Nephron progenitor cell (in vitro differentiated cells): Measurements from ENCODE around the gene IQUB.
"Not testable (repeated sequence)": the region's sequence is repeated elsewhere in the genome, so short reads cannot be mapped to it uniquely, and the experiment has no call there.

ENCODE experiments used
- DNase-seq: peaks from one replicate; pipeline ENCODE4 v3.0.0; 2021
- H3K27ac Mint-ChIP-seq: 2 replicates; pipeline ENCODE4 v1.8.0; 2021; ENCODE audit warnings: mild to moderate bottlenecking, moderate library complexity, mixed read lengths
- H3K27me3 Mint-ChIP-seq: 2 replicates; pipeline ENCODE4 v1.8.0; 2021; ENCODE audit warnings: mild to moderate bottlenecking, low read depth, mixed read lengths; ENCODE audit not compliant: poor library complexity
- H3K36me3 Mint-ChIP-seq: 2 replicates; pipeline ENCODE4 v1.8.0; 2021; ENCODE audit warnings: low read depth, mixed read lengths
- H3K4me1 Mint-ChIP-seq: 2 replicates; pipeline ENCODE4 v1.8.0; 2021; ENCODE audit warnings: mixed read lengths
- H3K4me3 Mint-ChIP-seq: 2 replicates; pipeline ENCODE4 v1.8.0; 2021; ENCODE audit warnings: mild to moderate bottlenecking, moderate library complexity, mixed read lengths
- H3K9me3 Mint-ChIP-seq: 2 replicates; pipeline ENCODE4 v1.8.0; 2021; ENCODE audit warnings: mild to moderate bottlenecking, moderate library complexity, mixed read lengths
- CTCF ChIP-seq: fragments of 200-600 bp; sonication (generic); IDR thresholded peaks from 2 replicates; pipeline ENCODE4 v1.5.0; 2021; ENCODE audit warnings: antibody characterized with exemption

The IQUB gene

DNA sequence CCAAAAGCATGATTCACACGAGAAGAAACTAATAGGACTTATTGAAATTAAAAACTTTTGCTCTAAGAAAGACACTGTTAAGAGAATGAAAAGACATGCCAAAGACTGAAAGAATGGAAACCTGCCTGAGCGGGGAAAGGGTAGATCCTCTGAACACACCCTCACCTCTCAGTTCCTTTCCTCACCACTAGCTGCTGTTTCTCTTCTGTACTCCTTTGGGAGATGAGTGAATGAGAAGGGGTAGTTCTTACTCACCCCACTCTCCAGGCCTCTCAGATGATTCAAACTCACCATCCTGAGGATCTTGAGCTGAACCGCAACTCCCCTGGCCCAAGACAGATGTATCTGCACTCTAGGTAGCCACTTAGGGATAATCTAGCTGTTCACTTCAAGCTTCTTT lies 41.9 kb downstream of the IQUB start:
- no peak for DNase-seq
- Mint-ChIP-seq H3K27me3 (no peaks in the 10 kb centered on the region), H3K4me1 (no peaks in the 10 kb centered on the region), H3K36me3 (no peaks in the 10 kb centered on the region), H3K27ac (no peak overlapping the region), H3K9me3 (no peaks in the 10 kb centered on the region), H3K4me3 (no peak overlapping the region)
- TF ChIP-seq CTCF = no peak

GRCh38 chr7:123485721-123486120 lies 48.7 kb downstream of the IQUB start:
- Mint-ChIP-seq H3K36me3 (no peaks in the 10 kb centered on the region), H3K4me3 (no peak overlapping the region), H3K27ac (no peak overlapping the region), H3K9me3 (no peaks in the 10 kb centered on the region), H3K4me1 (no peaks in the 10 kb centered on the region), H3K27me3 (peaks cover 3% of the 10 kb centered on the region)
- no peak for DNase-seq
- no peak for TF ChIP-seq CTCF

DNA sequence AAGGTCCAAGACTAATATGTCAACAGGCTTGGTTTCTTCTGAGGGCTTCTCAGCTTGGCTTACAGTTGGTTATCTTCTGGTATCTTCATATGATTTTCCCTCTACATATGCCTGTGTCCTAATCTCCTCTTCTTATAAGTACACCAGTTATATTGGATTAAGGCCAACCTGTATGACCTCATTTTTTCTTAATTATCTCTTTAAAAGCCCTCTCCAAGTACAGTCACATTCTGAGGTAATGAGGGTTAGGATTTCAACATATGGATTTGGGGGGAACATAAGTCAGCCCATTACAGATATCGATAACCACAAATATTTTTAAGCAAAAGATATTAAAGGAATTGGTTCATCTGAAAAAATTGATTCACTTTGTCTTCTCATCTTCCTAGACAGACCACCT lies 49.2 kb downstream of the IQUB start:
- H3K27ac Mint-ChIP-seq = no peak overlapping the region
- H3K4me3 Mint-ChIP-seq = no peak overlapping the region
- H3K27me3 Mint-ChIP-seq = peaks cover 3% of the 10 kb centered on the region
- no peaks in the 10 kb centered on the region for H3K9me3 Mint-ChIP-seq
- DNase-seq = no peak
- no peak for TF ChIP-seq CTCF
- H3K36me3 Mint-ChIP-seq = no peaks in the 10 kb centered on the region
- no peaks in the 10 kb centered on the region for H3K4me1 Mint-ChIP-seq

GRCh38 chr7:123484199-123484598 lies 50.2 kb downstream of the IQUB start:
- no peaks in the 10 kb centered on the region for H3K36me3 Mint-ChIP-seq
- no peak for TF ChIP-seq CTCF
- no peaks in the 10 kb centered on the region for H3K4me1 Mint-ChIP-seq
- peaks cover 3% of the 10 kb centered on the region for H3K27me3 Mint-ChIP-seq
- DNase-seq = no peak
- H3K4me3 Mint-ChIP-seq = no peak overlapping the region
- H3K27ac Mint-ChIP-seq = no peak overlapping the region
- no peaks in the 10 kb centered on the region for H3K9me3 Mint-ChIP-seq

DNA sequence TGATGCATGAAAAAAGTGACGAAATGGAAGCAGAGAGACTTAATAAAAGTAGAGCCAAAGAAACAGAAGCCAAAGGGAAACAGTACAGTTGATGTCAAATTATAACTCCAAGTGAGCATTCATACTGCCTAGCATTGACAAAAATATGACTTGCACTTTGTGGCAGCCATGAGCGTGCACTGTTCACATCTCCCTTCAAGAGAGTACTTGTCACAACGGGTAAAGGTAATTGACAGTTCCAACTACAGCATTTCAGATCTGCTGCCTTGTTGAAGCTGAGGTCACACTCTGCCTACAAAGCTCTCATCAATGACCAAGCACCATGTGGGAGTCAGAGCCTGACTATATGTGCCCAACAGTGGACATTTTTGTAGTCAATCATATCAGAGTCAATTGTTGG lies 54.3 kb downstream of the IQUB start:
- Mint-ChIP-seq H3K36me3 (no peaks in the 10 kb centered on the region), H3K9me3 (peaks cover 12% of the 10 kb centered on the region), H3K27ac (no peak overlapping the region), H3K27me3 (peaks cover 3% of the 10 kb centered on the region), H3K4me1 (no peaks in the 10 kb centered on the region), H3K4me3 (no peak overlapping the region)
- TF ChIP-seq CTCF = no peak
- no peak for DNase-seq

DNA sequence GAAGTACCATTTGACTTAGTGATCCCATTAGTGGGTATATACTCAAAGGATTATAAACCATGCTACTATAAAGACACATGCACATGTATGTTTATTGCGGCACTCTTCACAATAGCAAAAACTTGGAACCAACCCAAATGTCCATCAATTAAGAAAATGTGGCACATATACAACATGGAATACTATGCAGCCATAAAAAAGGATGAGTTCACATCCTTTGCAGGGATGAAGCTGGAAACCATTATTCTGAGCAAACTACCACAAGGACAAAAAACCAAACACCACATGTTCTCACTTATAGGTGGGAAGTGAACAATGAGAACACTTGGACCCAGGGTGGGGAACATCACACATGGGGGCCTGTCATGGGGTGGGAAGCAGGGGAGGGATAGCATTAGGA lies 56.3 kb downstream of the IQUB start:
- DNase-seq, H3K4me3 Mint-ChIP-seq, H3K27ac Mint-ChIP-seq, H3K4me1 Mint-ChIP-seq, H3K27me3 Mint-ChIP-seq, H3K36me3 Mint-ChIP-seq: not testable (repeated sequence)
- H3K9me3 Mint-ChIP-seq = peaks cover 12% of the 10 kb centered on the region
